ENCODE measurements around the gene LASP1.

DNA sequence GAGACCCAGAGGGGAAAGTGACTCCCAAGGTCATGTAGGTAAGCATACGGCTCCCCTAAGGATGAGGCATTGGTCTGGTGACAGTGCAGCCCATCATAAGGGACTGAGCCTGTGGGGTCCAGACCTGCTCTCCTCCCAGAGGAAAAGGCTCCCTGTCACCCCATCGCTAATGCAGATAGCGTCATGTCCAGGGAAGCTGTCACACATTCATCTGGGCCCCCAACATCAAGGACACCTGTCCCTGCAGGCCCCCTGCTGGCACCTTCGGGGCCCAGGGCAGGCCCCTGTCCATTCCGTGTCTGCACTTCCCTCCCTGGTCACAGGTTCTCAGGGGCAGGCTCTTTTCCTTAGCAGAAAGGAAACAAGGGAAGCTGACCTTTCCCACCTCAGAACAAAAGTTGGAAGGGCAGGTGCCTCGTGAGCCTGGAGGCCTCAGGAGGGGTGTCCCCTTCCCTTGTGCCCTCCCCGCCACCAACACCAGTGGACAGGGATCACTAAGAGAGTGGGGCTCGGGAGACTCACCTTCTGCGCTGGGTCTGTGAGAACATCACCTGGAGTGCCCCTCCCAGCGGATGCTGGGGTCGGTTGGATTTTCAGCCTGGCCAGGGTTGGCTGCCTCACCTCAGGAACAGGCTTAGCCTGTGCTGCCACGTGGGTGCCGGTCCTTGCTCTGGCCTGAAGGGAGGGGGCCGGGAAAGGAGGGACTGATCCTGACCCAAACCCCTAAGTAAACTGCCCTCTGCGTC is 38.2 kb downstream of the LASP1 start:
- TF ChIP-seq EZH2 (IDR thresholded peaks at IDR 0.05; ENCODE audit: insufficient read depth, poor library complexity, severe bottlenecking) (no peak), EZH2phosphoT487 (IDR thresholded peaks at IDR 0.05; ENCODE audit: insufficient read depth, low read depth) (no peak)

All from GM23248 (cell line).